Uterus (tissue), 2 donors: ENCODE data around the gene TDRD1.

Experiments
- CTCF ChIP-seq, 4 experiments: fragments of 200-600 bp in 2 of 4; fragments of 450-650 bp in 2 of 4; sonication (generic) in 2 of 4; IDR thresholded peaks; one replicate each; pipeline ENCODE4 v1.5.1; 2016 to 2019; ENCODE audit warnings: antibody characterized with exemption in 4 of 4, mild to moderate bottlenecking in 2 of 4, moderate library complexity in 1 of 4
- POLR2A ChIP-seq, 2 donors: fragments of 450-650 bp; IDR thresholded peaks; one replicate each; pipeline ENCODE4 v1.6.1; 2016; ENCODE audit warnings: antibody characterized with exemption in 2 of 2, mild to moderate bottlenecking in 1 of 2, moderate library complexity in 1 of 2

- TF ChIP-seq CTCF (IDR thresholded peaks at IDR 0.05) (no peak), POLR2A (IDR thresholded peaks at IDR 0.05) (no peak)
These were observed 12.7 kb upstream of the TDRD1 start for GRCh38 chr10:114166494-114166893.
